MG63 (cell line): Measurements from ENCODE around the gene ARFIP1. TPM values are rescaled to one million over a fixed set of nuclear protein-coding genes. Genes with fewer than 3 reads are reported as not detected.
"Not testable (repeated sequence)": the region's sequence is repeated elsewhere in the genome, so short reads cannot be mapped to it uniquely, and the experiment has no call there.

Experiments used
- DNase-seq: peaks from one replicate; pipeline ENCODE4 v3.0.0-alpha.2; 2020
- H3K27me3 ChIP-seq: fragments of 250-450 bp; sonication (Bioruptor Pico); 2 replicates; pipeline ENCODE4 v1.5.1; 2020; ENCODE audit warnings: mild to moderate bottlenecking, moderate library complexity
- H3K36me3 ChIP-seq: fragments of 250-450 bp; sonication (Bioruptor Pico); 2 replicates; pipeline ENCODE4 v1.5.1; 2020; ENCODE audit warnings: mild to moderate bottlenecking, moderate library complexity
- H3K4me3 ChIP-seq: fragments of 250-450 bp; sonication (Bioruptor Pico); 2 replicates; pipeline ENCODE4 v1.5.1; 2020; ENCODE audit warnings: mild to moderate bottlenecking, moderate library complexity
- H3K9me3 ChIP-seq: fragments of 250-450 bp; sonication (Bioruptor Pico); 2 replicates; pipeline ENCODE4 v1.5.1; 2020; ENCODE audit warnings: mild to moderate bottlenecking, moderate library complexity
- total RNA-seq: library from RNA; depleted of rRNA; stranded (reverse); fragments of >200 nt; shearing (Covaris generic); gene quantifications from 2 replicates; pipeline ENCODE4 v1.2.3, GENCODE V29; 2014; ENCODE audit warnings: low replicate concordance

The ARFIP1 gene
- total RNA-seq, 1 experiment from 2014 or later: 16.6 TPM

DNA sequence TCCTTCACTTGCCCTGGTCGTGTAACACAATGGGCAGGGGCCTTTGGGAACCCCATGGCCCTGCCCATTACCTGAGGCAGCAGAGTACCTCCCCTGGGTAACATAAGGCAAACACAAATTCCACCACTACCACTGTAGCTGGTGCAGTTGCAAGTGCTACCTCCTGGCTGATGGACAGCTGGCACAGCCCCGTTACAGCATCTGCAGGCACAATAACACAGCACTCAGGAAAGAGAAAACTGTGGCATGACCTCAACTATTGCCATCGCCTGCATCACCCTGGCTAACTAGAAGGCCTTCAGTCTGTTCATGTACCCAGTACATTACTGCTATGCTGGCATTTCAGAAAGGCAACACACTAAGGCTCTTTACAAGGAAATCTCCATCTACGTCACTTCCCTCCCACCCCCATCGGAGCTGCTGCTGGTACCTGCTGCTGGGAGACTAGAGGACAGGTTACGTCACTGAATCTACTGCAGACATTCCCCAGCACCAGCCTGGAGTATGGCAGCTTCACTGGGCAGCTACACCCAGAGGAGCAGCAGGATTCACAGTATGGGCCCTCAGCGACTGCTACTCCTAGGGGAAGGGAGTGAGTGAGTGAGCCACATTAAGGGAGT is 39.4 kb downstream of the ARFIP1 start:
- Histone ChIP-seq H3K27me3 (no peaks in the 10 kb centered on the region), H3K9me3 (no peaks in the 10 kb centered on the region), H3K4me3 (no peak overlapping the region), H3K36me3 (no peaks in the 10 kb centered on the region)
- DNase-seq: no peak

DNA sequence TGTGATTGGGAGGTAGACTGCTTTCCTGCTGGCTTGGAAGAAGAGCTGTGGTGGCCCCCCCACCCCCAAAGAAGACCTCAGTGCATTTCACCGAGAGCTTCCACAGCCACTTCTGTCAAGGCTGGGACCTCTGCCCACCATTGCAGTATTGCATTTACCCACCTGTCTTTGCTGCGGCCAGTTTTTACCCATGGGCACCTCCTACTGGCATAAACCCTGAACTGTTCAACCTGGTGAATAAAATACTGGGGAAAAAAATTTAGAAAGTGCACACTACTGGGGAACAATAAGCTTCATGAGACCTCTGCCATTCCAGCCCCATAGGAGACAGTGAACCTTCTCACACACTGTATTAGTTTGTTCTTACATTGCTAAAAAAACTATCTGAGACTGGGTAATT is 40.3 kb downstream of the ARFIP1 start:
- Histone ChIP-seq H3K27me3 (no peaks in the 10 kb centered on the region), H3K4me3 (no peak overlapping the region), H3K36me3 (no peaks in the 10 kb centered on the region), H3K9me3 (no peaks in the 10 kb centered on the region)
- DNase-seq: no peak

DNA sequence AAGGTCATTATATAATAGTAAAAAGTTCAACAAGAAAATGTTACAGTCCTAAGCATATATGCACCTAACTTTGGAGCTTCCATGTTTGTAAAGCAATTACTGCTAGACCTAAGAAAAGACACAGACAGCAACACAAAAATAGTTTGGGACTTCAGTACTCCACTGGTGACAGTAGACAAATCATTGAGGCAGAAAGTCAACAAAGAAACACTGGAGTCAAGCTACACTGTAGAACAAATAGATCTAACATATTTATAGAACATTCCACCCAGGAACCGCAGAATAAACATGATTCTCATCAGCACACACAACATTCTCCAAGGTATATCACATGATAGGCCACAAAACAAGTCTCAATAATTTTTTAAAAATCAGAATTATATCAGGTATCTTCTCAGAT is 42.6 kb downstream of the ARFIP1 start:
- H3K4me3 ChIP-seq: no peak overlapping the region
- DNase-seq: no peak
- no peaks in the 10 kb centered on the region for H3K36me3 ChIP-seq
- H3K27me3 ChIP-seq: no peaks in the 10 kb centered on the region
- no peaks in the 10 kb centered on the region for H3K9me3 ChIP-seq

DNA sequence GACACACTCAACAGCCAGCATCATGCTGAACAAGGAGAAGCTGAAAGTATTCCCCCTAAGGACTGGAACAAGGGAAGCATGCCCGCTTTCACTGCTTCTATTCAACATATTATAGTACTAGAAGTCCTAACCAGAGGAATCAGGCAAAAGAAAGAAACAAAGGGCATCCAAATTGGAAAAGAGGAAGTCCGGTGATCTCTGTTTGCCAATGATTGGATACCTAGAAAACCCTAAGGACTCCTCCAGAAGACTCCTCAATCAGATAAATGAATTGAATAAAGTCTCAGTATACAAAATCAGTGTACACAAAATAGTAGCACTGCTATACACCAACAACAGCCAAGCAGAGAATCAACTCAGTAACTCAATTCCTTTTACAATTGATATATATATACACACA is 44.8 kb downstream of the ARFIP1 start:
- no peaks in the 10 kb centered on the region for H3K9me3 ChIP-seq
- no peaks in the 10 kb centered on the region for H3K27me3 ChIP-seq
- no peak for DNase-seq
- no peaks in the 10 kb centered on the region for H3K36me3 ChIP-seq
- no peak overlapping the region for H3K4me3 ChIP-seq

DNA sequence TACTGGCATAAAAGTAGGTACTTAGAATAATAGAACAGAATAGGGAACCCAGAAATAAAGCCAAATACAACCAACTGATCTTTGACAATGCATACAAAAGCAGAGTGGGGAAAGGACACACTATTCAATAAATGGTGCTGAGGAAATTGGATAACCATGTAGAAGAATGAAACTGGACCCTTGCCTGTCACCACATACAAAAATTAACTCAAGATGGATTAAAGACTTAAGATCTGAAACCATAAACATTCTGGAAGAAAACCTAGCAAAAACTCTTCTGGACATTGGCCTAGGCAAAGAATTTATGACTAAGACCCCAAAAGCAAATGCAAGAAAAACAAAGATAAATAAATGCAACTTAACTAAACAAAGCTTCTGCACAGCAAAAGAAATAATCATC is 45.6 kb downstream of the ARFIP1 start:
- H3K9me3 ChIP-seq: no peaks in the 10 kb centered on the region
- no peaks in the 10 kb centered on the region for H3K27me3 ChIP-seq
- H3K4me3 ChIP-seq: no peak overlapping the region
- no peak for DNase-seq
- H3K36me3 ChIP-seq: no peaks in the 10 kb centered on the region

DNA sequence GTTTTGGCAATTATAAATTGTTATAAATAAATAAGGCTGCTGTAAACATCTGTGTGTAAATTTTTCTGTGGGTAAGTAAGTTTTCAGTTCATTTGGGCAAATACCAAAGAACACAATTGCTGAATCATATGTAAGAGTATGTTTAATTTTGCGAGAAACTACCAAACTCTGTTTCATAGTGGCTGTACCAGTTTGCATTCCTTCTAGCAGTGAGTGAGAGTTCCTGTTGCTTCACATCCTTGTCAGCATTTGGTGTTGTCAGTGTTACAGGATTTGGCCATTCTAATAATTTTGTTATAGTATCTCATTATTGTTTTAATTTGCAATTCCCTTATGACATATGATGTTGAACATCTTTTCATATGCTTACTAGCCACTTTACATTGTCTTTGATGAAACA is 48.4 kb downstream of the ARFIP1 start:
- no peak for DNase-seq
- H3K27me3 ChIP-seq: no peaks in the 10 kb centered on the region
- no peaks in the 10 kb centered on the region for H3K9me3 ChIP-seq
- peaks cover 4% of the 10 kb centered on the region for H3K36me3 ChIP-seq
- no peak overlapping the region for H3K4me3 ChIP-seq

DNA sequence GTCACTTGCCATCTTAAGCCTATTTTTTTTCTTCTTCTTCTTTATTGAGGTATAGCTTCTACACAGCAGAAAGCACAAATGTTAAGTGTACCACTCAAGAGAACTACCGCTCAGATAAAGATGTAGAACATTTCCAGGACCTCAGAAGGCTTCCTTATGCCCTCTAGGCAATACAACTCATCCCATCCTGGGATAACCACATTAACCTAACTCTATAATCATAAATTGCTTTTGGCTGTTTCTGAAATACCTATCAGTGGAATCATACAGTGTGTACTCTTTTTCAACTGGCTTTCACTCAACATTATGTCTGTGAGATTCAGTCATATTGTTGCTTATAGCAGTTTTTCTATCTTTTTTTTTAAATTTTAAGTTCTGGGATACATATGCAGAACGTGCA is 51.7 kb downstream of the ARFIP1 start:
- H3K36me3 ChIP-seq: peaks cover 9% of the 10 kb centered on the region
- no peak for DNase-seq
- H3K27me3 ChIP-seq: no peaks in the 10 kb centered on the region
- no peaks in the 10 kb centered on the region for H3K9me3 ChIP-seq
- H3K4me3 ChIP-seq: no peak overlapping the region

DNA sequence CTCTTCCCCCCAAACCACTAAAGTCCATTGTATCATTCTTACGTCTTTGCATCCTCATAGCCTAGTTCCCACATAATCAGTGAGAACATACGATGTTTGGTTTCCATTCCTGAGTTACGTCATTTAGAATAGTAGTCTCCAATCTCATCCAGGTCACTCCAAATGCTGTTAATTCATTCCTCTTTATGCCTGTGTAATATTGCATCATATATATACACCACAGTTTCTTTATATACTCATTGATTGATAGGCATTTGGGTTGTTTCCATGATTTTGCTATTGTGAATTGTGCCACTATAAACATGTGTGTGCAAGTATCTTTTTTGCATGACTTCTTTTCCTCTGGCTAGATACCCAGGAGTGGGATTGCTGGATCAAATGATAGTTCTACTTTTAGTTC is 57.2 kb downstream of the ARFIP1 start:
- H3K4me3 ChIP-seq: no peak overlapping the region

DNA sequence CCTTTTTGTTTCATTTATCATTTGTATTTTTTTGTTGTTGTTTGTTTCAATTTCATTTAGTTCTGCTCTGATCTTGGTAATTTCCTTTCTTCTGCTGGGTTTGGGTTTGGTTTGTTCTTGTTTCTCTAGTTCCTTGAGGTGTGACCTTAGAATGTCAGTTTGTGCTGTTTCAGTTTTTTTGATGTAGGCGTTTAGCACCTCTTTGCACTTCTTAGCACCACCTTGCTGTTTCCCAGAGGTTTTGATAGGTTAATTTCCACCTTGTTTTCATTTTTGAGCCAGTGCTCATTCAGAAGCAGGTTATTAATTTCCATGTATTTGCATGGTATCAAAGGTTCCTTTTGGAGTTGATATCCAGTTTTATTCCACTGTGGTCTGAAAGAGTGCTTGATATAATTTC is 60.0 kb downstream of the ARFIP1 start:
- not testable (repeated sequence) for H3K27me3 ChIP-seq, H3K36me3 ChIP-seq, H3K4me3 ChIP-seq, H3K9me3 ChIP-seq, DNase-seq

More for the DNA sequence above, 57.2 kb downstream of the ARFIP1 start:
- Histone ChIP-seq H3K36me3 (peaks cover 9% of the 10 kb centered on the region), H3K9me3 (no peaks in the 10 kb centered on the region), H3K27me3 (no peaks in the 10 kb centered on the region)
- no peak for DNase-seq

DNA sequence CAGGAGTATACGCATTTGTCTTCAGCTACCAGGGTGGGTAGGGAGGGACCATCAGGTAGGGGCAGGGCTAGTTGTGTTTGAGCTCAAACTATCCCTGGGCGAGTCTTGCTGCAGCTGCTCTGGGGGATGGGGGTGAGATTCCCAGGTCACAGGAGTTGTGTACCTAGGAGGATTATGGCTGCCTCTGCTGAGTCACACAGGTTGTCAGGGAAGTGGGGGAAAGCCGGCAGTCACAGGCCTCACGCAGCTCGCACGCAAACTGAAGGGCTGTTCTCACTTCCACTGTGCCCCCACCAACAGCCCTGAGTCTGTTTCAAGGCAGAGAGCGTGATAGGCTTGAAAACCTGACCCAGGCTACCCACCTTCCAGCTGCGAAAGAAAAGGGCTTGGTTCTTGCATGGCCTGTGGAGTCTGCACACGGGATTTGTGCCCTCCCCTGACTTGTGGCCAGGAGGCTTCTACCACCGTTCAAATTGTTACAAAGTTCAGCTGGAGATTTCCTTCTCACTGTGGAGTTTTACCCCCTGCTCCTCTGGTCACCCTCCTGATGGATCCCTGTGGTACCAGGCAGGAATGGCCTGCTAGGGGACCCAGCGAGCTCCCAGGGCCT is 63.8 kb downstream of the ARFIP1 start:
- Histone ChIP-seq H3K36me3 (no peaks in the 10 kb centered on the region), H3K9me3 (no peaks in the 10 kb centered on the region), H3K4me3 (no peak overlapping the region), H3K27me3 (no peaks in the 10 kb centered on the region)
- DNase-seq: no peak

DNA sequence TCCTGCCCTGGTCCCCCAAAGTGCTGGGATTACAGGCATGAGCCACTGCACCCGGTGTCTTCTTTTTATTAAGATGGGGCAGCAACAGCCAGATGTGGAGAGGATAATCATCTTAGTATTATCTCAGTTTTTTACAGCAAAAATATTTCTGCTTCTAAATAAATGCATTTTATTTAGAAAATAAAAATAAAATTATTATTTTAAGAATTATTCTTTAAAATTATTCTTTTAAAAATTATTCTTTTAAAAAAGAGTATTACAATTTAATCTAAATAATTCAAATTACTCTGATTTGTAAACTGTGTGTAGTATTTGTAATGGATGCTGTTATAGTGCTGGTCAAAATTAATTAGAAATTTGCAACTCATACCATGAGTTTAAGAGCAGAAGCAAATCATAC is 67.6 kb downstream of the ARFIP1 start:
- H3K36me3 ChIP-seq: no peaks in the 10 kb centered on the region
- no peak for DNase-seq
- no peaks in the 10 kb centered on the region for H3K27me3 ChIP-seq
- H3K9me3 ChIP-seq: no peaks in the 10 kb centered on the region
- no peak overlapping the region for H3K4me3 ChIP-seq

DNA sequence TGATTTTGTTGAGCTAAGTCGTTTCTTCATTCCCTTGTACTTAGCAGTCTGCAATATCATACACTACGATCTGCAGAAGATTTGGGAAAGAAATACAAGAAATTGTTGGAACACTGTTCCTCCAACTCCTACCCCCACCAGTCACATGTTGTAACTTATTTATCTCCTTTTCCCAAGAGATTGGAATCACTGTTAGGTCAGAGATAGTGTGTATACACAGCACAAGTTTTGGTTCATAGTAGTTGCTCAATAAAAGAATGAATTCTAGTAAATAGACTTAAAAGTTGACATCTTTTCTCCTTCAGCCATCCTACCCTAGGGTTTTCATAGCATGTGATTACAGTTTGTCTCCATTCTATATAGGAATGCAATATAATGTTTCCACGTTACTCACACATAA is 68.8 kb downstream of the ARFIP1 start:
- peaks cover 5% of the 10 kb centered on the region; the same call in 1 of the 2 replicates for H3K9me3 ChIP-seq
- no peak overlapping the region for H3K4me3 ChIP-seq
- no peaks in the 10 kb centered on the region for H3K27me3 ChIP-seq
- no peak for DNase-seq
- H3K36me3 ChIP-seq: no peaks in the 10 kb centered on the region

DNA sequence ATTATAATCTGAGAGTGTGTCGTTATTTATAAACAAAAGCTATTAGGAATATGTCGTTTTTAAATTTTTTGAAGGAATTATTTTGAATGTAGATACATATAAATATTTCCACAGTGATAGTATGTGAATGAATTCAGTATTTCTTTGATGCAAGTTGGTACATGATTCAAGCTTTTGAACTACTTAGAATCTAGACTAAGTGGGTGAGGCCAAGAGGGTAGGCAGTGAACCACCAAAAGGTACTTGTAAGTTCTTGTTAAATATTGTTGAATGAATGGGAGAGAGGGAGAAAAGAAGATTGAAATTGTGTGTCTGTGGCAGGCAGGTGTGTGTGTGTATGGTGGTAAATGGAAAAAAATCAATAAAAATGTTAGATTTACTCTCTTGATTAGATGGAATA is 69.6 kb downstream of the ARFIP1 start:
- no peaks in the 10 kb centered on the region for H3K36me3 ChIP-seq
- no peak overlapping the region for H3K4me3 ChIP-seq
- no peaks in the 10 kb centered on the region for H3K27me3 ChIP-seq
- H3K9me3 ChIP-seq: peaks cover 5% of the 10 kb centered on the region; the same call in 1 of the 2 replicates
- no peak for DNase-seq

DNA sequence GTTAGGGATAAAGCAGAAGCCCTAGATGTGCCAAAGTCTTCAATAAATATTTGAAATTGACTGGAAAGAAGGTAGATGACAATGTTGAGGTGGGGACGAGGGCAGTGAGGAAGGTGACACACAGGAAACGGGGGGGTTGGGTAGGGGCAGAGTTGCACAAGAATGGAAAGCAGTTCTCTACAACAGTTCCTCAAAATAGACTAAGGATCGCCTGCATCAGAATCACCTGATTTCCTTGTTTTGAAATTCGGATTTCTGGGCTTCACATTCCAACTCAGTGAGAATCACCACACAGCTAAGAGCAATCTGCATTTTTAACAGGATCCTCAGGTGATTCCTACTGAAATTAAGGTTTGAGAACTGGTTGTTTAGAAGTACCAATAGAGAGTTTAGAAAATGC is 70.6 kb downstream of the ARFIP1 start:
- no peak for DNase-seq
- no peak overlapping the region for H3K4me3 ChIP-seq
- peaks cover 5% of the 10 kb centered on the region; the same call in 1 of the 2 replicates for H3K9me3 ChIP-seq
- H3K36me3 ChIP-seq: no peaks in the 10 kb centered on the region
- H3K27me3 ChIP-seq: no peaks in the 10 kb centered on the region

DNA sequence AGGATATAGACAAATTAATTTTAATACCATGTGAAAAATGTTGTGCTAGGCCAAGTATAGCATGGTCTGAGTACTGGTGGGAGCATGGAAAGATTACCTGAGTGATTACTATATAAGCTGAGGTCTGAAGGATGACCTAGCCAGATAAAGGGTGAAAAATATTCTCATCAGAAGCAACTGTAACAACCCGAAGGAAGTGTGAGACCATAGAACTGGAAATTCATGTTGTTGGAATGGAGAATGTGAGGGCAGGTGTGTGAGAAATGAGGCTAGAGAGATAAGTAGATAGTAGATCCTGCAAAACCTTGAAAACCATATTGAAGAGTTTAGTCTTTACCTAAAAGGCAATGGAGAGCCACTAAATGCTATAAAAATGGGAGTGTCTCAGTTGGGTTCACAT is 71.5 kb downstream of the ARFIP1 start:
- no peaks in the 10 kb centered on the region for H3K36me3 ChIP-seq
- no peak for DNase-seq
- H3K4me3 ChIP-seq: no peak overlapping the region
- peaks cover 5% of the 10 kb centered on the region; the same call in 1 of the 2 replicates for H3K9me3 ChIP-seq
- no peaks in the 10 kb centered on the region for H3K27me3 ChIP-seq

DNA sequence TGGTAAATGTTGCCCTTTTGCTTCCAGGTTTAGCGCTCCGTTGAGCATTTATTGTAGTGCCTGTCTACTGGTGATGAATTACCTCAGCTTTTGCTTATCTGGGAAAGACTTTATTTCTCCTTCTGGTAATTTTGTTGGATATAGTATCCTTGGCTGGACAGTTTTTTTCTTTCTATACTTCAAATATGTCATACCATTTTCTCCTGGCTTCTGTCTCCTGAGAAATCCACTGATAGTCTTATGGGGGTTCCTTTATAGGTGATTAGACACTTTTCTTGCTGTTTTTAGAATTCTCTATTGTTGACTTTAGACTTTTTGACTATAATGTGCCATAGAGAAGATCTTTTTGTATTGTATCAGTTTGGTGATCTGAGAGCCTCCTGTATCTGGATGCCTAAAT is 73.5 kb downstream of the ARFIP1 start:
- no peaks in the 10 kb centered on the region for H3K36me3 ChIP-seq
- H3K4me3 ChIP-seq: no peak overlapping the region
- H3K27me3 ChIP-seq: no peaks in the 10 kb centered on the region
- H3K9me3 ChIP-seq: peaks cover 5% of the 10 kb centered on the region; the same call in 1 of the 2 replicates
- no peak for DNase-seq

DNA sequence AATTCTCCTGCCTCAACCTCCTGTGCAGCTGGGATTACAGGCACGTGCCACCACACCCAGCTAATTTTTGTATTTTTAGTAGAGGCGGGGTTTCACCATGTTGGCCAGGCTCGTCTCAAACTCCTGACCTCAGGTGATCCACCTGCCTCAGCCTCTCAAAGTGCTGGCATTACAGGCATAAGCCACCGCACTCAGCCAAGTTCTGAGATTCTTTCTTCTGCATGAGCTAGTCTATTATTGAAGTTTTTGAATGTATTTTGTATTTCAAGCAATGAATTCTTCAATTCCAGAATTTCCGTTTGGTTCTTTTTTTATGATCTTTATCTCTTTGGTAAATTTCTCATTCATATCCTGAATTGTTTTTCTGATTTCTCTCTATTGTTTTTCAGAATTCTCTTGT is 74.3 kb downstream of the ARFIP1 start:
- H3K4me3 ChIP-seq, DNase-seq, H3K9me3 ChIP-seq, H3K36me3 ChIP-seq, H3K27me3 ChIP-seq: not testable (repeated sequence)

DNA sequence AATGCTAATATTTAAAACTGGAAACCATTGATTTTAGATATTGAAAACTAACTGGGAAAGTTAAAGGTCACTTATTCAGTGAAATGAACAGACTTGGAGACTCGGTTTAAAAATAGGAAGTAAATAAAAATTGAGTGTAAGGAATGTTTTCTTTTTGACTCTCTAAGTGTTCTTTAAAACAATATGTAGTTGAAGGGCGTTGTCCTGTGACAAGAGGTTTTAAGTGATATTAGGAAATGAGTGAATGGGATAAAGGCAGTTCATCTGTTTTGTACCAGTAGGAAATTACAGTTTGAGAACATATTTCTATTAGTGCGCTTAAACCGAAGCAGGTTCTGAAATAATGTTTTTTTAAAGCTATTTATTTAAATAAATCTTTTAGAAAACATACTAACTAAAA is 77.2 kb downstream of the ARFIP1 start:
- no peaks in the 10 kb centered on the region for H3K36me3 ChIP-seq
- H3K9me3 ChIP-seq: peaks cover 5% of the 10 kb centered on the region; the same call in 1 of the 2 replicates
- no peak overlapping the region for H3K4me3 ChIP-seq
- DNase-seq: no peak
- no peaks in the 10 kb centered on the region for H3K27me3 ChIP-seq
